Upper lobe of left lung (tissue), 4 donors: Measurements from ENCODE around the gene CPNE5.

Experiments used
- EP300 ChIP-seq, 4 donors: sonication (generic); formaldehyde crosslinking; IDR thresholded peaks; one replicate each; pipeline ENCODE4 v1.5.1; 2017; ENCODE audit warnings: antibody characterized with exemption in 4 of 4, control low read depth in 2 of 4
- TF ChIP-seq, protein P1 (sequence below), 6 experiments: fragments of 450-650 bp in 4 of 6; fragments of 200-600 bp in 2 of 6; sonication (generic) in 2 of 6; IDR thresholded peaks; one replicate each; pipeline ENCODE4 v1.5.1; 2016 to 2019; ENCODE audit warnings: antibody characterized with exemption in 6 of 6

DNA sequence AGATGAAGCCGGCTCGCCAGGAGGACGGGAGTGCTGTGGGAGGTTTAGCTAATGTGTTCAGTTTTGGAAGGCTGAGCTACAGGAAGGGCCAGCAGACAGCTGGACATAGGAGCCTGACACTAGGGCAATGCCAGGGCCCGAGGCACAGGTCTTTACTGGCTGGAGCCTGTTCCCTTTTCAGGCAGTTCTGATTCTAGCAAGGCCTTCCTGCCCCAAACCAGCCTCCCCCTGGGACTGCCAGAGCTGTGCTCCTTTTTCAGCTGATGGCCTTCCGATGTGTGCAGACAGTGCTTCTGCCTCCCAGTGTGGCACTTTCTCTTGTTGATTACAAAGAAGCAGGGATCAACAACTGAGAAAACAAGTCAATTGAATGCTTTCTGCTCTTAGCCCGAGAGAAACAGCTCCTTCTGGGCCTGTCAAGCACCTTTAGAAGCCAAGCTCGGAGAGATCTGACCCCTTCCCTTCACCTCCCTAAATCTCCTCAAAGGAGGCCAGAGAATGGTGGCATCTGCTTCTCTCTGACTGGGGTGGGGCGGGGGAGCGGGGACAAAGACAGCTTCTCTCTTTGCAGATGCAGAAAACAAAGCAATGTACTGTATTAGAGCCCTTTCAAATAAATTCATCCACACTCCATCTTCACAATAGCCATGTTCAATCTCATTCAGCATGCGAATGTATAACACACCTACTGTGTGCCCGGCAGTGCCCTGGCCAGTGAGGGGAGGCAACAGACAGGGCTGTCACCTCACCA is 78.4 kb downstream of the CPNE5 start:
- TF ChIP-seq, protein P1, sequence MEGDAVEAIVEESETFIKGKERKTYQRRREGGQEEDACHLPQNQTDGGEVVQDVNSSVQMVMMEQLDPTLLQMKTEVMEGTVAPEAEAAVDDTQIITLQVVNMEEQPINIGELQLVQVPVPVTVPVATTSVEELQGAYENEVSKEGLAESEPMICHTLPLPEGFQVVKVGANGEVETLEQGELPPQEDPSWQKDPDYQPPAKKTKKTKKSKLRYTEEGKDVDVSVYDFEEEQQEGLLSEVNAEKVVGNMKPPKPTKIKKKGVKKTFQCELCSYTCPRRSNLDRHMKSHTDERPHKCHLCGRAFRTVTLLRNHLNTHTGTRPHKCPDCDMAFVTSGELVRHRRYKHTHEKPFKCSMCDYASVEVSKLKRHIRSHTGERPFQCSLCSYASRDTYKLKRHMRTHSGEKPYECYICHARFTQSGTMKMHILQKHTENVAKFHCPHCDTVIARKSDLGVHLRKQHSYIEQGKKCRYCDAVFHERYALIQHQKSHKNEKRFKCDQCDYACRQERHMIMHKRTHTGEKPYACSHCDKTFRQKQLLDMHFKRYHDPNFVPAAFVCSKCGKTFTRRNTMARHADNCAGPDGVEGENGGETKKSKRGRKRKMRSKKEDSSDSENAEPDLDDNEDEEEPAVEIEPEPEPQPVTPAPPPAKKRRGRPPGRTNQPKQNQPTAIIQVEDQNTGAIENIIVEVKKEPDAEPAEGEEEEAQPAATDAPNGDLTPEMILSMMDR (IDR thresholded peaks at IDR 0.05) = no peak
- TF ChIP-seq EP300 (IDR thresholded peaks at IDR 0.05) = no peak
